ENCODE data around the gene IPP. TPM values are rescaled to one million over a fixed set of nuclear protein-coding genes. Genes with fewer than 3 reads are reported as not detected.
A peak's percentile ranks its signal among the peaks of the same experiment; 100 is the strongest.

IPP gene
- total RNA-seq, 3 donors from 2014 or later = 18.4 to 21.1 (median 19.2) TPM

GRCh38 chr1:45789601-45790000 lies 39.1 kb upstream of the IPP start:
- no peak for DNase-seq
- Histone ChIP-seq H3K9me3 (no peaks in the 10 kb centered on the region), H3K4me3 (no peak overlapping the region), H3K36me3 (ENCODE audit: low read depth) (no peaks in the 10 kb centered on the region), H3K4me1 (ENCODE audit: low read depth) (no peaks in the 10 kb centered on the region)
- TF ChIP-seq CTCF (IDR thresholded peaks at IDR 0.05) = no peak
- ATAC-seq = no peak
- intact Hi-C loops (cut with DNase I, micrococcal nuclease) = no loop called here

GRCh38 chr1:45787905-45788304 lies 37.5 kb upstream of the IPP start:
- ATAC-seq (no peak), DNase-seq (peak in 1 of 3 donors; percentile 13)
- intact Hi-C loops (cut with DNase I, micrococcal nuclease) = no loop called here
- no peak overlapping the region for H3K4me3 ChIP-seq
- H3K4me1 ChIP-seq (ENCODE audit: low read depth) = no peaks in the 10 kb centered on the region
- no peaks in the 10 kb centered on the region for H3K36me3 ChIP-seq (ENCODE audit: low read depth)
- TF ChIP-seq CTCF (IDR thresholded peaks at IDR 0.05) = no peak
- no peaks in the 10 kb centered on the region for H3K9me3 ChIP-seq

- H3K4me1 ChIP-seq (ENCODE audit: low read depth) = no peaks in the 10 kb centered on the region
- ATAC-seq (no peak), DNase-seq (no peak)
- no peak overlapping the region for H3K4me3 ChIP-seq
- H3K9me3 ChIP-seq = no peaks in the 10 kb centered on the region
- TF ChIP-seq CTCF (IDR thresholded peaks at IDR 0.05) = no peak
- intact Hi-C loops (cut with DNase I, micrococcal nuclease) = no loop called here
- H3K36me3 ChIP-seq (ENCODE audit: low read depth) = no peaks in the 10 kb centered on the region
Measured at GRCh38 chr1:45785583-45785982, 35.1 kb upstream of the IPP start.

GRCh38 chr1:45775794-45776193 lies 25.3 kb upstream of the IPP start:
- intact Hi-C loops (cut with DNase I, micrococcal nuclease) = no loop called here
- Histone ChIP-seq H3K9me3 (no peaks in the 10 kb centered on the region), H3K4me1 (ENCODE audit: low read depth) (no peaks in the 10 kb centered on the region), H3K4me3 (no peak overlapping the region), H3K36me3 (ENCODE audit: low read depth) (no peaks in the 10 kb centered on the region)
- no peak for TF ChIP-seq CTCF (IDR thresholded peaks at IDR 0.05)
- ATAC-seq (no peak), DNase-seq (no peak)

- Histone ChIP-seq H3K4me1 (ENCODE audit: low read depth) (no peaks in the 10 kb centered on the region), H3K36me3 (ENCODE audit: low read depth) (no peaks in the 10 kb centered on the region), H3K9me3 (no peaks in the 10 kb centered on the region), H3K4me3 (no peak overlapping the region)
- intact Hi-C loops (cut with DNase I, micrococcal nuclease) = no loop called here
- DNase-seq (no peak), ATAC-seq (no peak)
- TF ChIP-seq CTCF (IDR thresholded peaks at IDR 0.05) = no peak
Measured at GRCh38 chr1:45772971-45773370, 22.5 kb upstream of the IPP start.

- Histone ChIP-seq H3K9me3 (no peaks in the 10 kb centered on the region), H3K4me3 (no peak overlapping the region), H3K4me1 (ENCODE audit: low read depth) (no peaks in the 10 kb centered on the region), H3K36me3 (ENCODE audit: low read depth) (no peaks in the 10 kb centered on the region)
- DNase-seq (no peak), ATAC-seq (no peak)
- intact Hi-C loops (cut with DNase I, micrococcal nuclease) = no loop called here
- no peak for TF ChIP-seq CTCF (IDR thresholded peaks at IDR 0.05)
Measured at GRCh38 chr1:45769261-45769932, 18.9 kb upstream of the IPP start.

All from mucosa of descending colon (tissue), 3 donors.